ENCODE data around the gene PYGO1.

The PYGO1 gene, protein sequence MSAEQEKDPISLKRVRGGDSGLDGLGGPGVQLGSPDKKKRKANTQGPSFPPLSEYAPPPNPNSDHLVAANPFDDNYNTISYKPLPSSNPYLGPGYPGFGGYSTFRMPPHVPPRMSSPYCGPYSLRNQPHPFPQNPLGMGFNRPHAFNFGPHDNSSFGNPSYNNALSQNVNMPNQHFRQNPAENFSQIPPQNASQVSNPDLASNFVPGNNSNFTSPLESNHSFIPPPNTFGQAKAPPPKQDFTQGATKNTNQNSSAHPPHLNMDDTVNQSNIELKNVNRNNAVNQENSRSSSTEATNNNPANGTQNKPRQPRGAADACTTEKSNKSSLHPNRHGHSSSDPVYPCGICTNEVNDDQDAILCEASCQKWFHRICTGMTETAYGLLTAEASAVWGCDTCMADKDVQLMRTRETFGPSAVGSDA

DNA sequence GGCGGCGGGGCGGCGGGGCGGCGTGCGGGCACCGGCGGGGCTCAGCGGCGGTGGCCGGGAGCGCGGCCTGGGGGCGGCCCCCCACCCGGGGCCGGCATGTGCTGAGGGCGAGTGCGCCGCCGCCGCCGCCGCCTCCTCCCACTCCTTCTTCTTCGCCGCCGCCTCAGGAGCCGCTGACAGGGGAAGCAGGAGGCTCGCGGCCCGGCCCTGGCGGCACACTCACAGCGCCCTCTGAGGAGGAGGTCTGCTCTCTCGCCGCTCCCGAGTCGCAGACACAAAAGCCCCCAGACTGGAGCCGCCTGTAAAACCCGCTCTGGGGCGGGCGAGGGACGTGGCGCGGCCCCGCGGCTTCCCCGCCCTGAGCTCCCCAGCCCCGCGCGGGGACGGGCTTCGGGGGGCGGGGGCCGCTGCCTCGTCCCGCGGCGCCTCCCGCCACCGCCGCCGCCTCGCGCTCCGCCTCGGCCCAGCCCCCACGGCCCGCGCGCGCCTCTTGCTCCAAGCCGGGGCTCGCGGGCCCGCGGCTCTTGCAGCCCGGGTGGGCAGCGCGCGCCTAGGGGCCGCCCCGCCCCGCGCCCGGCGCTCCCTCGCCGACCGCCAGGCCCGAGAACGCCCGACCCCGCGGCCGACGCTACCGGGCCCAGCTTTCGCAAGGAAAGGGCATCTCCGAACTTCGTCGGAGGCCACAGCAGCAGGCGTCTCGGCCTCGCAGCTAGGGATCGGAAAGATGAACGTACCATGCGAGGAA lies at the start of gene PYGO1:
TSS of gene PYGO1 (minus strand) at position 276 of the 745 bp plus-strand sequence. CDS start 462 bp downstream, outside the sequence.
- no peaks in the 10 kb centered on the region for H3K36me3 ChIP-seq (ENCODE audit: insufficient read depth, low read length)
- H3K27me3 ChIP-seq (ENCODE audit: insufficient read depth, low read length), result no peaks in the 10 kb centered on the region
- TF ChIP-seq, protein P1, sequence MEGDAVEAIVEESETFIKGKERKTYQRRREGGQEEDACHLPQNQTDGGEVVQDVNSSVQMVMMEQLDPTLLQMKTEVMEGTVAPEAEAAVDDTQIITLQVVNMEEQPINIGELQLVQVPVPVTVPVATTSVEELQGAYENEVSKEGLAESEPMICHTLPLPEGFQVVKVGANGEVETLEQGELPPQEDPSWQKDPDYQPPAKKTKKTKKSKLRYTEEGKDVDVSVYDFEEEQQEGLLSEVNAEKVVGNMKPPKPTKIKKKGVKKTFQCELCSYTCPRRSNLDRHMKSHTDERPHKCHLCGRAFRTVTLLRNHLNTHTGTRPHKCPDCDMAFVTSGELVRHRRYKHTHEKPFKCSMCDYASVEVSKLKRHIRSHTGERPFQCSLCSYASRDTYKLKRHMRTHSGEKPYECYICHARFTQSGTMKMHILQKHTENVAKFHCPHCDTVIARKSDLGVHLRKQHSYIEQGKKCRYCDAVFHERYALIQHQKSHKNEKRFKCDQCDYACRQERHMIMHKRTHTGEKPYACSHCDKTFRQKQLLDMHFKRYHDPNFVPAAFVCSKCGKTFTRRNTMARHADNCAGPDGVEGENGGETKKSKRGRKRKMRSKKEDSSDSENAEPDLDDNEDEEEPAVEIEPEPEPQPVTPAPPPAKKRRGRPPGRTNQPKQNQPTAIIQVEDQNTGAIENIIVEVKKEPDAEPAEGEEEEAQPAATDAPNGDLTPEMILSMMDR (IDR thresholded peaks at IDR 0.05; ENCODE audit: low read length), result no peak
- TF ChIP-seq EZH2 (IDR thresholded peaks at IDR 0.05; ENCODE audit: borderline replicate concordance, low read length), result no peak
- H3K9me3 ChIP-seq (ENCODE audit: low read length), result no peaks in the 10 kb centered on the region
- H3F3A ChIP-seq (ENCODE audit: insufficient read depth, low read length), result no peaks in the 10 kb centered on the region
- no peak within 1 kb of the TSS for H3K4me3 ChIP-seq (ENCODE audit: low read depth, low read length, poor library complexity, severe bottlenecking)
- H3K27ac ChIP-seq (ENCODE audit: low read depth, low read length, poor library complexity, severe bottlenecking), result no peak within 1 kb of the TSS
- no peak within 1 kb of the TSS for H3K9ac ChIP-seq (ENCODE audit: low read length)
- no peaks in the 10 kb centered on the region for H4K20me1 ChIP-seq (ENCODE audit: insufficient read depth, low read length)
- no peak within 1 kb of the TSS for H2AFZ ChIP-seq (ENCODE audit: low read length)
- H3K4me1 ChIP-seq (ENCODE audit: insufficient read depth, low read length, severe bottlenecking), result peaks cover 23% of the 10 kb centered on the region
- H3K4me2 ChIP-seq (ENCODE audit: low read length), result no peak within 1 kb of the TSS
- H3K9me2 ChIP-seq (ENCODE audit: low read depth, low read length), result no peaks in the 10 kb centered on the region
- H3K79me2 ChIP-seq (ENCODE audit: insufficient read depth, low read length), result no peaks in the 10 kb centered on the region

DNA sequence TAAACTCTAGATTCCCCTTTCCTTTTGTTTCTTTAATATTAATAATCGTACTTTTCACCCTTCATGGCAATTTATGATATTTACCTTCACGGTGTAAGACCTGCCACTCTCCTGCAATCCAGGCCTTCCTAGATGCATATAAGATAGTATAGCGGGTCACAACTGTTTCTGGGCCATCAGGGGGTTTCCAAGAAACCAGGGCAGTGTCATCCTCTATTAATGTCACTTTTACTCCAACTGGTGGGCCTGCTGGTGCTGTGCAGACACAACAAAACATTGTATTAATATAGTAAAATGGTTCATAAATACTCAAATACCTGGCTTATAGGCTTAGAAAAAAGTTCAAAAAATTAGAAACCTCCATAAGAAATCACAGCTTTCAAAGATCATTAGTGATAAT lies 48.9 kb upstream of the PYGO1 start:
- peak overlapping the region; percentile 94 for H3K27ac ChIP-seq (ENCODE audit: low read depth, low read length, poor library complexity, severe bottlenecking)
- no peaks in the 10 kb centered on the region for H3K79me2 ChIP-seq (ENCODE audit: insufficient read depth, low read length)
- no peaks in the 10 kb centered on the region for H3K36me3 ChIP-seq (ENCODE audit: insufficient read depth, low read length)
- no peaks in the 10 kb centered on the region for H3K9me2 ChIP-seq (ENCODE audit: low read depth, low read length)
- no peak overlapping the region for H3K9ac ChIP-seq (ENCODE audit: low read length)
- no peaks in the 10 kb centered on the region for H4K20me1 ChIP-seq (ENCODE audit: insufficient read depth, low read length)
- H3K27me3 ChIP-seq (ENCODE audit: insufficient read depth, low read length), result no peaks in the 10 kb centered on the region
- no peak overlapping the region for H2AFZ ChIP-seq (ENCODE audit: low read length)
- peaks cover 90% of the 10 kb centered on the region for H3K4me1 ChIP-seq (ENCODE audit: insufficient read depth, low read length, severe bottlenecking)
- H3K4me2 ChIP-seq (ENCODE audit: low read length), result no peak overlapping the region
- peaks cover 24% of the 10 kb centered on the region for H3F3A ChIP-seq (ENCODE audit: insufficient read depth, low read length)
- H3K4me3 ChIP-seq (ENCODE audit: low read depth, low read length, poor library complexity, severe bottlenecking), result no peak overlapping the region
- TF ChIP-seq EZH2 (IDR thresholded peaks at IDR 0.05; ENCODE audit: borderline replicate concordance, low read length), result no peak
- TF ChIP-seq, protein P1 (IDR thresholded peaks at IDR 0.05; ENCODE audit: low read length), result no peak
- H3K9me3 ChIP-seq (ENCODE audit: low read length), result no peaks in the 10 kb centered on the region

DNA sequence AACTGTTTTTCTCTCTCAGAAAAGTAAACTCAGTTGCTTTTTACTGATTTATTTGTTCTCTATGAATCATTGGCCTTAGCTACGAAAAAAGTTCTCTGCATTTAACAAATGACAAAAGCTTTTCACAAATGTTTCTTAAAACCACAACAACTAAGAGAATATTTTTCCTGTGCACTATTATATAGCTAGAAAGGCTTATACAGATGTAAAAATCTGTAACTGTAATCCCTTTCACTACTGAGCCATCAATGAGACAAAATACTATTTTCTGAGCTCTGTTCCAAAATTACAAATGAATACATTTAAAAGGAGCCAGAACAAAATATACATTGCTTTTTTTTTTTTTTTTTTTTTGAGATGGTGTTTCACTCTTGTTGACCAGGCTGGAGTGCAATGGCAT lies 45.6 kb upstream of the PYGO1 start:
- no peak for TF ChIP-seq EZH2 (IDR thresholded peaks at IDR 0.05; ENCODE audit: borderline replicate concordance, low read length)
- Histone ChIP-seq H4K20me1 (ENCODE audit: insufficient read depth, low read length) (no peaks in the 10 kb centered on the region), H3K27me3 (ENCODE audit: insufficient read depth, low read length) (no peaks in the 10 kb centered on the region), H3F3A (ENCODE audit: insufficient read depth, low read length) (peaks cover 25% of the 10 kb centered on the region), H3K36me3 (ENCODE audit: insufficient read depth, low read length) (no peaks in the 10 kb centered on the region), H3K9ac (ENCODE audit: low read length) (peak overlapping the region; percentile 49; the same call in 1 of the 2 replicates), H3K79me2 (ENCODE audit: insufficient read depth, low read length) (no peaks in the 10 kb centered on the region), H3K4me1 (ENCODE audit: insufficient read depth, low read length, severe bottlenecking) (peaks cover 94% of the 10 kb centered on the region), H3K9me2 (ENCODE audit: low read depth, low read length) (no peaks in the 10 kb centered on the region), H3K4me3 (ENCODE audit: low read depth, low read length, poor library complexity, severe bottlenecking) (no peak overlapping the region), H3K27ac (ENCODE audit: low read depth, low read length, poor library complexity, severe bottlenecking) (peak overlapping the region; percentile 94), H2AFZ (ENCODE audit: low read length) (no peak overlapping the region), H3K4me2 (ENCODE audit: low read length) (peak overlapping the region; percentile 29; the same call in 1 of the 2 replicates), H3K9me3 (ENCODE audit: low read length) (no peaks in the 10 kb centered on the region)

Measured in OCI-LY1 (cell line).